ENCODE measurements around the gene PLEKHH1. TPM values are rescaled to one million over a fixed set of nuclear protein-coding genes. Genes with fewer than 3 reads are reported as not detected.
A peak's percentile ranks its signal among the peaks of the same experiment; 100 is the strongest.

Gene PLEKHH1
- total and polyA plus RNA-seq, 9 of the 15 experiments (the other 6 are each of a cell fraction or from before 2014, with no cell fraction given): 0.76 to 5.9 (median 2.9) TPM

GRCh38 chr14:67619446-67620216 is 86.5 kb downstream of the PLEKHH1 start, which contains the start of gene ARG2 (continued):
- TF ChIP-seq MTF1 (CRISPR knock-in tag; IDR thresholded peaks at IDR 0.05; ENCODE audit: borderline replicate concordance) (no peak), ZNF780A (CRISPR knock-in tag; IDR thresholded peaks at IDR 0.05) (no peak), NFXL1 (CRISPR knock-in tag; IDR thresholded peaks at IDR 0.05) (no peak), CREB1 (IDR thresholded peaks at IDR 0.05) (peak; percentile 94), CREB1 (CRISPR knock-in tag; IDR thresholded peaks at IDR 0.05) (peak; percentile 96), ZNF551 (CRISPR knock-in tag; IDR thresholded peaks at IDR 0.05) (no peak), KLF16 (IDR thresholded peaks at IDR 0.05) (no peak), TBL1XR1 (IDR thresholded peaks at IDR 0.05; ENCODE audit: low read length in 2 of 2) (no peak), ESRRB (CRISPR knock-in tag; IDR thresholded peaks at IDR 0.05; ENCODE audit: borderline replicate concordance) (no peak), MAFG (tag; conservative IDR thresholded peaks at IDR 0.05) (no peak), ZNF436 (CRISPR knock-in tag; IDR thresholded peaks at IDR 0.05) (no peak), POU5F1 (IDR thresholded peaks at IDR 0.05; ENCODE audit: borderline replicate concordance, low read depth, low read length, partially characterized antibody) (no peak), COPS2 (conservative IDR thresholded peaks at IDR 0.05) (no peak), KAT7 (CRISPR knock-in tag; IDR thresholded peaks at IDR 0.05; ENCODE audit: borderline replicate concordance) (no peak), YBX1 (IDR thresholded peaks at IDR 0.05) (no peak), ZFP36 (IDR thresholded peaks at IDR 0.05; ENCODE audit: low read depth, low read length, partially characterized antibody) (no peak), ZNF316 (IDR thresholded peaks at IDR 0.05) (no peak), DNMT1 (IDR thresholded peaks at IDR 0.05) (no peak), ARID2 (IDR thresholded peaks at IDR 0.05) (no peak), JUND (IDR thresholded peaks at IDR 0.05; ENCODE audit: borderline replicate concordance, low read depth, low read length) (peak; percentile 99), JUND (tag; IDR thresholded peaks at IDR 0.05; ENCODE audit: borderline replicate concordance, low read depth, low read length) (peak; percentile 97), ATF2 (CRISPR knock-in tag; IDR thresholded peaks at IDR 0.05) (peak; percentile 99), TCFL5 (CRISPR knock-in tag; conservative IDR thresholded peaks at IDR 0.05) (no peak), PCBP2 (IDR thresholded peaks at IDR 0.05; ENCODE audit: low read depth, low read length, poor library complexity, severe bottlenecking) (no peak), SIX5 (IDR thresholded peaks at IDR 0.05; ENCODE audit: borderline replicate concordance in 1 of 2, insufficient read depth in 1 of 2, low read depth in 1 of 2, low read length in 2 of 2) (no peak)
- TF ChIP-seq, protein P1, sequence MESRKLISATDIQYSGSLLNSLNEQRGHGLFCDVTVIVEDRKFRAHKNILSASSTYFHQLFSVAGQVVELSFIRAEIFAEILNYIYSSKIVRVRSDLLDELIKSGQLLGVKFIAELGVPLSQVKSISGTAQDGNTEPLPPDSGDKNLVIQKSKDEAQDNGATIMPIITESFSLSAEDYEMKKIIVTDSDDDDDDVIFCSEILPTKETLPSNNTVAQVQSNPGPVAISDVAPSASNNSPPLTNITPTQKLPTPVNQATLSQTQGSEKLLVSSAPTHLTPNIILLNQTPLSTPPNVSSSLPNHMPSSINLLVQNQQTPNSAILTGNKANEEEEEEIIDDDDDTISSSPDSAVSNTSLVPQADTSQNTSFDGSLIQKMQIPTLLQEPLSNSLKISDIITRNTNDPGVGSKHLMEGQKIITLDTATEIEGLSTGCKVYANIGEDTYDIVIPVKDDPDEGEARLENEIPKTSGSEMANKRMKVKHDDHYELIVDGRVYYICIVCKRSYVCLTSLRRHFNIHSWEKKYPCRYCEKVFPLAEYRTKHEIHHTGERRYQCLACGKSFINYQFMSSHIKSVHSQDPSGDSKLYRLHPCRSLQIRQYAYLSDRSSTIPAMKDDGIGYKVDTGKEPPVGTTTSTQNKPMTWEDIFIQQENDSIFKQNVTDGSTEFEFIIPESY (CRISPR knock-in tag; IDR thresholded peaks at IDR 0.05): no peak

Data from K562 (cell line).